Astrocyte (in vitro differentiated cells and primary cell): Measurements from ENCODE around the gene PRSS37. TPM values are rescaled to one million over a fixed set of nuclear protein-coding genes. Genes with fewer than 3 reads are reported as not detected.

Experiments used
- DNase-seq: peaks from one replicate; pipeline ENCODE4 v3.0.0-alpha.2; 2010; ENCODE audit warnings: low read depth
- FAIRE-seq: peaks from 2 replicates; lab custom pipeline; 2011; peaks lifted over from hg19 to GRCh38; lab: Jason Lieb, UNC
- H2AFZ ChIP-seq: 2 replicates; pipeline ENCODE4 v1.6.0; 2012; ENCODE audit warnings: low read depth, low read length, inconsistent platforms
- H3K27ac ChIP-seq: 2 replicates; pipeline ENCODE4 v1.5.1; 2011; ENCODE audit warnings: low read depth, low read length, inconsistent platforms
- H3K27me3 ChIP-seq: 2 replicates; pipeline ENCODE4 v1.6.0; 2011; ENCODE audit warnings: low read length, inconsistent platforms; ENCODE audit not compliant: insufficient read depth
- H3K36me3 ChIP-seq: 2 replicates; pipeline ENCODE4 v1.5.1; 2011; ENCODE audit warnings: low read length, inconsistent platforms; ENCODE audit not compliant: insufficient read depth
- H3K4me1 ChIP-seq: 2 replicates; pipeline ENCODE4 v1.5.1; 2011; ENCODE audit warnings: low read length, inconsistent platforms; ENCODE audit not compliant: insufficient read depth
- H3K4me2 ChIP-seq: 2 replicates; pipeline ENCODE4 v1.6.0; 2012; ENCODE audit warnings: low read length, inconsistent platforms
- H3K4me3 ChIP-seq: 2 replicates; pipeline ENCODE4 v1.5.1; 2011; ENCODE audit warnings: low read depth, mild to moderate bottlenecking, low read length, inconsistent platforms; ENCODE audit not compliant: insufficient read depth
- H3K79me2 ChIP-seq: 2 replicates; pipeline ENCODE4 v1.6.0; 2012; ENCODE audit warnings: mild to moderate bottlenecking, low read length, inconsistent platforms; ENCODE audit not compliant: insufficient read depth
- H3K9ac ChIP-seq: 2 replicates; pipeline ENCODE4 v1.6.0; 2012; ENCODE audit warnings: mild to moderate bottlenecking, low read length, inconsistent platforms
- H3K9me3 ChIP-seq: 2 replicates; pipeline ENCODE4 v1.5.1; 2012; ENCODE audit warnings: low read depth, mild to moderate bottlenecking, low read length, inconsistent platforms; ENCODE audit not compliant: insufficient read depth
- H4K20me1 ChIP-seq: 2 replicates; pipeline ENCODE4 v1.6.0; 2012; ENCODE audit warnings: low read length, inconsistent platforms; ENCODE audit not compliant: insufficient read depth
- H3K27ac Mint-ChIP-seq: one replicate; pipeline ENCODE4 v1.8.0; 2021; ENCODE audit warnings: mild to moderate bottlenecking, mixed read lengths; ENCODE audit not compliant: unreplicated experiment
- H3K27me3 Mint-ChIP-seq: one replicate; pipeline ENCODE4 v1.8.0; 2021; ENCODE audit warnings: low read depth, mixed read lengths; ENCODE audit not compliant: unreplicated experiment
- H3K36me3 Mint-ChIP-seq: one replicate; pipeline ENCODE4 v1.8.0; 2021; ENCODE audit warnings: low read depth, mixed read lengths; ENCODE audit not compliant: unreplicated experiment
- H3K4me1 Mint-ChIP-seq: one replicate; pipeline ENCODE4 v1.8.0; 2021; ENCODE audit warnings: low read depth, mixed read lengths; ENCODE audit not compliant: unreplicated experiment
- H3K4me3 Mint-ChIP-seq: one replicate; pipeline ENCODE4 v1.8.0; 2021; ENCODE audit warnings: mild to moderate bottlenecking, moderate library complexity, mixed read lengths; ENCODE audit not compliant: unreplicated experiment
- H3K9me3 Mint-ChIP-seq: one replicate; pipeline ENCODE4 v1.8.0; 2021; ENCODE audit warnings: mild to moderate bottlenecking, mixed read lengths; ENCODE audit not compliant: unreplicated experiment
- CTCF ChIP-seq: IDR thresholded peaks from 2 replicates; pipeline ENCODE4 v1.5.1; 2011; ENCODE audit warnings: low read depth, mild to moderate bottlenecking, inconsistent platforms, low read length, moderate library complexity; ENCODE audit not compliant: insufficient read depth
- EZH2 ChIP-seq: IDR thresholded peaks from 2 replicates; pipeline ENCODE4 v1.6.1; 2012; ENCODE audit warnings: mild to moderate bottlenecking, low read length, inconsistent platforms; ENCODE audit not compliant: insufficient read depth
- total RNA-seq: library from RNA; stranded (reverse); gene quantifications from 2 replicates; pipeline ENCODE4 v1.2.1, GENCODE V29; 2021

Gene PRSS37
- total RNA-seq, 1 donor from 2014 or later: not detected

GRCh38 chr7:141792526-141792925, 48.8 kb downstream of the PRSS37 start:
- Mint-ChIP-seq H3K4me1 (no peaks in the 10 kb centered on the region), H3K27ac (no peak overlapping the region), H3K36me3 (peaks cover 6% of the 10 kb centered on the region), H3K4me3 (no peak overlapping the region), H3K27me3 (no peaks in the 10 kb centered on the region), H3K9me3 (no peaks in the 10 kb centered on the region)
- Histone ChIP-seq H3K4me2 (no peak overlapping the region), H3K4me3 (no peak overlapping the region), H3K27me3 (no peaks in the 10 kb centered on the region), H3K9ac (no peak overlapping the region), H3K4me1 (no peaks in the 10 kb centered on the region), H4K20me1 (no peaks in the 10 kb centered on the region), H3K27ac (no peak overlapping the region), H3K79me2 (no peaks in the 10 kb centered on the region), H3K36me3 (no peaks in the 10 kb centered on the region), H3K9me3 (no peaks in the 10 kb centered on the region), H2AFZ (no peak overlapping the region)
- no peak for FAIRE-seq
- no peak for DNase-seq
- TF ChIP-seq CTCF (no peak), EZH2 (no peak)

GRCh38 chr7:141789917-141790316, 51.4 kb downstream of the PRSS37 start, which contains the start of gene TAS2R5:
Gene TAS2R5 (plus strand): TSS chr7:141790217. CDS start chr7:141790362, 145 bp downstream.
- no peaks in the 10 kb centered on the region for H3K27me3 ChIP-seq
- H3K4me3 Mint-ChIP-seq: no peak within 1 kb of the TSS
- TF ChIP-seq CTCF: no peak
- no peak for TF ChIP-seq EZH2

GRCh38 chr7:141788296-141788695, 53.0 kb downstream of the PRSS37 start:
- H2AFZ ChIP-seq: no peak overlapping the region
- H3K9ac ChIP-seq: no peak overlapping the region
- no peak overlapping the region for H3K4me3 Mint-ChIP-seq
- H3K36me3 ChIP-seq: no peaks in the 10 kb centered on the region
- no peaks in the 10 kb centered on the region for H3K4me1 ChIP-seq
- no peaks in the 10 kb centered on the region for H3K9me3 Mint-ChIP-seq
- FAIRE-seq (no peak), DNase-seq (no peak)
- peaks cover 6% of the 10 kb centered on the region for H3K36me3 Mint-ChIP-seq
- no peaks in the 10 kb centered on the region for H4K20me1 ChIP-seq
- H3K4me3 ChIP-seq: no peak overlapping the region
- no peaks in the 10 kb centered on the region for H3K9me3 ChIP-seq
- H3K27me3 Mint-ChIP-seq: no peaks in the 10 kb centered on the region
- no peaks in the 10 kb centered on the region for H3K4me1 Mint-ChIP-seq
- H3K27me3 ChIP-seq: no peaks in the 10 kb centered on the region
- no peak overlapping the region for H3K27ac Mint-ChIP-seq
- TF ChIP-seq CTCF (no peak), EZH2 (no peak)
- H3K4me2 ChIP-seq: no peak overlapping the region
- H3K27ac ChIP-seq: no peak overlapping the region
- no peaks in the 10 kb centered on the region for H3K79me2 ChIP-seq

More at GRCh38 chr7:141789917-141790316, 51.4 kb downstream of the PRSS37 start, which contains the start of gene TAS2R5:
- Histone ChIP-seq H3K79me2 (no peaks in the 10 kb centered on the region), H2AFZ (no peak within 1 kb of the TSS), H3K4me1 (no peaks in the 10 kb centered on the region), H3K4me3 (no peak within 1 kb of the TSS), H3K4me2 (no peak within 1 kb of the TSS), H4K20me1 (no peaks in the 10 kb centered on the region), H3K36me3 (no peaks in the 10 kb centered on the region), H3K9me3 (no peaks in the 10 kb centered on the region), H3K9ac (no peak within 1 kb of the TSS), H3K27ac (no peak within 1 kb of the TSS)
- no peak for DNase-seq
- no peaks in the 10 kb centered on the region for H3K9me3 Mint-ChIP-seq
- no peaks in the 10 kb centered on the region for H3K4me1 Mint-ChIP-seq
- H3K36me3 Mint-ChIP-seq: peaks cover 6% of the 10 kb centered on the region
- no peaks in the 10 kb centered on the region for H3K27me3 Mint-ChIP-seq
- no peak within 1 kb of the TSS for H3K27ac Mint-ChIP-seq
- FAIRE-seq: no peak
